Gastroesophageal sphincter (tissue), 4 donors: ENCODE measurements around the gene BAG5. TPM values are rescaled to one million over a fixed set of nuclear protein-coding genes. Genes with fewer than 3 reads are reported as not detected.

Experiments used
- ATAC-seq: fragments of 150-250 bp; one replicate; pipeline ENCODE4 v1.9.1; 2016; ENCODE audit warnings: mild to moderate bottlenecking, moderate library complexity
- H3K27ac ChIP-seq, 4 donors: fragments of 200-600 bp; sonication (generic) in 3 of 4; 1 replicate in 3 of 4; 2 replicates in 1 of 4; pipeline ENCODE4 v1.5.1; 2016 to 2019
- H3K27me3 ChIP-seq: fragments of 200-600 bp; sonication (generic); one replicate; pipeline ENCODE4 v1.5.1; 2019
- H3K36me3 ChIP-seq, 2 donors: fragments of 200-600 bp; sonication (generic); one replicate each; pipeline ENCODE4 v1.5.1; 2019; ENCODE audit warnings: control low read depth in 1 of 2
- H3K4me1 ChIP-seq, 3 donors: fragments of 200-600 bp; sonication (generic); 1 replicate in 2 of 3; 2 replicates in 1 of 3; pipeline ENCODE4 v1.5.1; 2016 to 2019; ENCODE audit warnings: control low read depth in 2 of 3
- H3K4me3 ChIP-seq, 2 donors: fragments of 200-600 bp; sonication (generic); one replicate each; pipeline ENCODE4 v1.5.1; 2019; ENCODE audit warnings: mild to moderate bottlenecking in 1 of 2, moderate library complexity in 1 of 2
- H3K9me3 ChIP-seq, 3 donors: fragments of 200-600 bp; sonication (generic); one replicate each; pipeline ENCODE4 v1.5.1; 2017 to 2019; ENCODE audit warnings: control low read depth in 2 of 3
- CTCF ChIP-seq, 4 experiments: fragments of 200-600 bp in 2 of 4; fragments of 450-650 bp in 2 of 4; sonication (generic) in 1 of 4; IDR thresholded peaks; one replicate each; pipeline ENCODE4 v1.5.1; 2017 to 2019; ENCODE audit warnings: antibody characterized with exemption in 4 of 4, mild to moderate bottlenecking in 2 of 4, moderate library complexity in 2 of 4
- EP300 ChIP-seq: sonication (generic); formaldehyde crosslinking; IDR thresholded peaks from one replicate; pipeline ENCODE4 v1.6.1; 2017; ENCODE audit warnings: antibody characterized with exemption, mild to moderate bottlenecking
- POLR2A ChIP-seq, 2 donors: fragments of 450-650 bp; IDR thresholded peaks; one replicate each; pipeline ENCODE4 v1.6.1; 2017; ENCODE audit warnings: antibody characterized with exemption in 2 of 2, mild to moderate bottlenecking in 2 of 2, moderate library complexity in 1 of 2
- POLR2AphosphoS5 ChIP-seq: sonication (generic); formaldehyde crosslinking; IDR thresholded peaks from one replicate; pipeline ENCODE4 v1.6.1; 2017; ENCODE audit warnings: antibody characterized with exemption
- WGBS, 2 donors: methylation state at CpG; one replicate each; pipeline ENCODE4 v1.1.5; 2018; ENCODE audit warnings: low coverage in 1 of 2; 5-methylcytosine and 5-hydroxymethylcytosine counted together
- total RNA-seq, 4 donors: library from RNA; depleted of rRNA; stranded (reverse); fragments of >200 nt; gene quantifications; one replicate each; pipeline ENCODE4 v1.1.0, GENCODE V29; 2016

Gene BAG5
- total RNA-seq, 4 donors from 2014 or later = 31.1 to 41.3 (median 38.5) TPM

GRCh38 chr14:103545219-103545914, 17.1 kb downstream of the BAG5 start:
- Histone ChIP-seq H3K36me3 (no peaks in the 10 kb centered on the region), H3K27ac (peak overlapping the region; percentile 13 to 96 (median 92)), H3K4me3 (no peak overlapping the region), H3K4me1 (peaks cover 31 to 100% (median 75%) of the 10 kb centered on the region in 3 donors), H3K27me3 (no peaks in the 10 kb centered on the region), H3K9me3 (no peaks in the 10 kb centered on the region)
- TF ChIP-seq POLR2A (IDR thresholded peaks at IDR 0.05) = no peak
- no peak for TF ChIP-seq EP300
- TF ChIP-seq CTCF (IDR thresholded peaks at IDR 0.05) = no peak
- TF ChIP-seq POLR2AphosphoS5 = no peak
- ATAC-seq = no peak
- no CpG with 5 or more reads among the region's 29 CpGs for WGBS, 2 donors

- TF ChIP-seq POLR2A (IDR thresholded peaks at IDR 0.05) (no peak), EP300 (no peak), CTCF (IDR thresholded peaks at IDR 0.05) (no peak), POLR2AphosphoS5 (peak; percentile 21)
- Histone ChIP-seq H3K27ac (peak overlapping the region; percentile 21 to 96 (median 92)), H3K4me3 (no peak overlapping the region), H3K9me3 (no peaks in the 10 kb centered on the region), H3K4me1 (peaks cover 31 to 100% (median 75%) of the 10 kb centered on the region in 3 donors), H3K36me3 (no peaks in the 10 kb centered on the region), H3K27me3 (no peaks in the 10 kb centered on the region)
- 0% methylated on average over 5 of the region's 35 CpGs; no CpG with 5 or more reads in 1 of the 2 donors for WGBS, 2 donors
- peak; percentile 38 for ATAC-seq
Observed at GRCh38 chr14:103544388-103545218, 17.9 kb downstream of the BAG5 start.

- ATAC-seq = peak; percentile 33
- WGBS, 2 donors = 49% methylated on average over 4 of the region's 19 CpGs; no CpG with 5 or more reads in 1 of the 2 donors
- no peaks in the 10 kb centered on the region for H3K27me3 ChIP-seq
- peaks cover 31 to 100% (median 74%) of the 10 kb centered on the region in 3 donors for H3K4me1 ChIP-seq
- TF ChIP-seq CTCF (IDR thresholded peaks at IDR 0.05) = no peak
- TF ChIP-seq POLR2A (IDR thresholded peaks at IDR 0.05) = no peak
- no peak for TF ChIP-seq POLR2AphosphoS5
- TF ChIP-seq EP300 = no peak
- H3K36me3 ChIP-seq = no peaks in the 10 kb centered on the region
- H3K9me3 ChIP-seq = no peaks in the 10 kb centered on the region
- H3K27ac ChIP-seq = peak overlapping the region; percentile 62 to 96 (median 92)
- H3K4me3 ChIP-seq = no peak overlapping the region
Observed at GRCh38 chr14:103543721-103544387, 18.6 kb downstream of the BAG5 start.

- Histone ChIP-seq H3K9me3 (no peaks in the 10 kb centered on the region), H3K4me3 (peak overlapping the region in 1 of 2 donors; percentile 8), H3K4me1 (peaks cover 31 to 100% (median 75%) of the 10 kb centered on the region in 3 donors), H3K27ac (peak overlapping the region; percentile 62 to 96 (median 92)), H3K36me3 (no peaks in the 10 kb centered on the region), H3K27me3 (no peaks in the 10 kb centered on the region)
- TF ChIP-seq POLR2AphosphoS5 (no peak), EP300 (no peak), CTCF (IDR thresholded peaks at IDR 0.05) (no peak), POLR2A (IDR thresholded peaks at IDR 0.05) (no peak)
- ATAC-seq = no peak
- WGBS, 2 donors = 60 to 72% methylated on average over 1 to 3 of the region's 10 CpGs
Observed at GRCh38 chr14:103543140-103543539, 19.3 kb downstream of the BAG5 start.
